CD4-positive, alpha-beta T cell (primary cell): ENCODE results near the gene TIGIT. TPM values are rescaled to one million over a fixed set of nuclear protein-coding genes. Genes with fewer than 3 reads are reported as not detected.

ENCODE experiments used
- ATAC-seq: fragments of 200-7000 bp; cut with Tn5 transposase; one replicate; pipeline ENCODE4 v1.10.0; 2022; ENCODE audit warnings: mild to moderate bottlenecking; ENCODE audit not compliant: poor library complexity
- CTCF ChIA-PET: fragments of 350-600 bp; sonication (Branson Sonifier 250); formaldehyde crosslinking; loops from one replicate; lab custom pipeline; 2021; ENCODE audit warnings: antibody characterized with exemption, inconsistent platforms; lab: Charles Lee
- POLR2A ChIA-PET: fragments of 350-600 bp; sonication (Branson Sonifier 250); formaldehyde crosslinking; loops from one replicate; lab custom pipeline; 2021; ENCODE audit warnings: antibody characterized with exemption, inconsistent platforms; lab: Charles Lee
- DNase-seq, 14 experiments: peaks; one replicate each; pipeline ENCODE4 v3.0.0-alpha.2; 2013 to 2020; ENCODE audit warnings: mixed read lengths in 2 of 14
- H3K27ac ChIP-seq, 2 donors: one replicate each; pipeline versions ENCODE4 v1.5.1 to v1.7.0; 2013; ENCODE audit warnings: low read length in 2 of 2, low read depth in 1 of 2, mild to moderate bottlenecking in 1 of 2
- H3K27me3 ChIP-seq, 2 experiments: 1 replicate in 1 of 2; 2 replicates in 1 of 2; pipeline versions ENCODE4 v1.6.1 to v1.7.0; 2013; ENCODE audit warnings: low read length in 2 of 2, control low read depth in 1 of 2, mild to moderate bottlenecking in 1 of 2, moderate library complexity in 1 of 2; ENCODE audit not compliant: insufficient read depth in 2 of 2, control insufficient read depth in 1 of 2
- H3K36me3 ChIP-seq: one replicate; pipeline ENCODE4 v1.6.1; 2013; ENCODE audit warnings: low read length, control low read depth; ENCODE audit not compliant: insufficient read depth
- H3K4me1 ChIP-seq: one replicate; pipeline ENCODE4 v1.6.1; 2013; ENCODE audit warnings: low read length, control low read depth; ENCODE audit not compliant: insufficient read depth
- H3K4me3 ChIP-seq: one replicate; pipeline ENCODE4 v1.5.1; 2013; ENCODE audit warnings: mild to moderate bottlenecking, low read length, moderate library complexity
- H3K9me3 ChIP-seq, 2 experiments: 1 replicate in 1 of 2; 2 replicates in 1 of 2; pipeline versions ENCODE4 v1.6.1 to v1.7.0; 2013; ENCODE audit warnings: low read length in 2 of 2, mild to moderate bottlenecking in 2 of 2, control low read depth in 1 of 2, moderate library complexity in 1 of 2; ENCODE audit not compliant: control insufficient read depth in 1 of 2, insufficient read depth in 1 of 2
- H3K27ac Mint-ChIP-seq: one replicate; pipeline ENCODE4 v1.8.0; 2020; ENCODE audit warnings: mixed read lengths
- H3K27me3 Mint-ChIP-seq: one replicate; pipeline ENCODE4 v1.8.0; 2021; ENCODE audit warnings: mixed read lengths
- H3K36me3 Mint-ChIP-seq: one replicate; pipeline ENCODE4 v1.8.0; 2021; ENCODE audit warnings: low read depth, mixed read lengths
- H3K4me1 Mint-ChIP-seq: one replicate; pipeline ENCODE4 v1.8.0; 2021; ENCODE audit warnings: low read depth, mixed read lengths
- H3K4me3 Mint-ChIP-seq: one replicate; pipeline ENCODE4 v1.8.0; 2020; ENCODE audit warnings: mild to moderate bottlenecking, mixed read lengths
- H3K9me3 Mint-ChIP-seq: one replicate; pipeline ENCODE4 v1.8.0; 2020; ENCODE audit warnings: mixed read lengths
- CTCF ChIP-seq: fragments of 200-600 bp; IDR thresholded peaks from one replicate; pipeline ENCODE4 v1.8.0; 2022; ENCODE audit warnings: antibody characterized with exemption, mild to moderate bottlenecking
- intact Hi-C, 2 experiments: fragments of 100-400 bp; cut with DNase I in 1 of 2; cut with micrococcal nuclease in 1 of 2; formaldehyde crosslinking; loops; one replicate each; pipeline versions ENCODE4 v1.15.1 to v1.9.0; 2023 to 2025; cut with DNase I, micrococcal nuclease
- total RNA-seq, 174 experiments: library from RNA in 2 of 174; stranded (reverse) in 2 of 174; gene quantifications; one replicate each; pipeline ENCODE4 v1.2.3 and lab custom pipeline; 2021 to 2026

The TIGIT gene
- total RNA-seq, 2 experiments from 2014 or later, result 3.5 to 4.2 TPM

GRCh38 chr3:114333180-114333922 lies 39.5 kb downstream of the TIGIT start:
- H3K4me3 Mint-ChIP-seq, result no peak overlapping the region

GRCh38 chr3:114333923-114334240 lies 40.1 kb downstream of the TIGIT start:
- Histone ChIP-seq H3K4me1 (peaks cover 28% of the 10 kb centered on the region), H3K27ac (no peak overlapping the region), H3K27me3 (no peaks in the 10 kb centered on the region), H3K36me3 (no peaks in the 10 kb centered on the region), H3K4me3 (no peak overlapping the region), H3K9me3 (peaks cover 0 to under 1% of the 10 kb centered on the region in 2 experiments)
- peak overlapping the region; percentile 55 for H3K27ac Mint-ChIP-seq
- DNase-seq, result no peak
- intact Hi-C loops, result loop anchor here in 1 of 2 experiments (2.0 to 5.0 kb wide), 2 partner anchors 122 to 181 kb away; no protein-coding TSS in a partner anchor
- H3K4me1 Mint-ChIP-seq, result peaks cover 42% of the 10 kb centered on the region
- CTCF ChIA-PET, result no interaction called here
- H3K36me3 Mint-ChIP-seq, result peaks cover 60% of the 10 kb centered on the region
- no peak for TF ChIP-seq CTCF
- ATAC-seq, result no peak
- H3K4me3 Mint-ChIP-seq, result no peak overlapping the region
- POLR2A ChIA-PET, result interaction anchor here (1.1 kb wide), 1 partner anchor 35 kb away, joined by 3 read pairs; no protein-coding TSS in a partner anchor
- no peaks in the 10 kb centered on the region for H3K9me3 Mint-ChIP-seq
- H3K27me3 Mint-ChIP-seq, result no peaks in the 10 kb centered on the region

More at GRCh38 chr3:114333180-114333922, 39.5 kb downstream of the TIGIT start:
- POLR2A ChIA-PET, result interaction anchor here (1.1 kb wide), 1 partner anchor 35 kb away, joined by 3 read pairs; no protein-coding TSS in a partner anchor
- peak overlapping the region; percentile 81 for H3K27ac Mint-ChIP-seq
- ATAC-seq (no peak), DNase-seq (no peak)
- no peak overlapping the region for H3K4me3 ChIP-seq
- no peaks in the 10 kb centered on the region for H3K27me3 Mint-ChIP-seq
- intact Hi-C loops, result loop anchor here in 1 of 2 experiments (5.0 kb wide), 1 partner anchor 121 kb away; no protein-coding TSS in a partner anchor
- peaks cover 47% of the 10 kb centered on the region for H3K4me1 Mint-ChIP-seq
- no peaks in the 10 kb centered on the region for H3K9me3 ChIP-seq
- peaks cover 62% of the 10 kb centered on the region for H3K36me3 Mint-ChIP-seq
- CTCF ChIA-PET, result no interaction called here
- no peaks in the 10 kb centered on the region for H3K36me3 ChIP-seq
- peaks cover 24% of the 10 kb centered on the region for H3K4me1 ChIP-seq
- H3K27me3 ChIP-seq, result no peaks in the 10 kb centered on the region
- no peaks in the 10 kb centered on the region for H3K9me3 Mint-ChIP-seq
- TF ChIP-seq CTCF, result no peak
- peak overlapping the region in 1 of 2 donors; percentile 2 for H3K27ac ChIP-seq

- peaks cover 8% of the 10 kb centered on the region for H3K36me3 ChIP-seq
- H3K9me3 Mint-ChIP-seq, result no peaks in the 10 kb centered on the region
- H3K27ac Mint-ChIP-seq, result peak overlapping the region; percentile 4
- no peak for DNase-seq
- TF ChIP-seq CTCF, result peak; percentile 47
- H3K36me3 Mint-ChIP-seq, result peaks cover 71% of the 10 kb centered on the region
- no peak for ATAC-seq
- ChIA-PET CTCF (interaction anchor here (1.2 to 1.8 kb wide), 4 partner anchors 31 to 123 kb away, joined by 3 to 4 read pairs (median 3); no protein-coding TSS in a partner anchor), POLR2A (interaction anchor here (1.2 to 2.0 kb wide), 2 partner anchors 12 to 29 kb away, joined by 3 to 5 read pairs; no protein-coding TSS in a partner anchor)
- H3K4me3 Mint-ChIP-seq, result no peak overlapping the region
- H3K4me1 Mint-ChIP-seq, result peaks cover 35% of the 10 kb centered on the region
- peaks cover 30% of the 10 kb centered on the region for H3K4me1 ChIP-seq
- no peaks in the 10 kb centered on the region for H3K27me3 ChIP-seq
- H3K9me3 ChIP-seq, result peaks cover 0 to 4% of the 10 kb centered on the region in 2 experiments
- H3K27ac ChIP-seq, result no peak overlapping the region
- intact Hi-C loops, result loop anchor here in 1 of 2 experiments (1.0 to 5.0 kb wide), 2 partner anchors 44 to 184 kb away; partner anchors contain the start of gene TIGIT
- no peaks in the 10 kb centered on the region for H3K27me3 Mint-ChIP-seq
- no peak overlapping the region for H3K4me3 ChIP-seq
Observed at GRCh38 chr3:114336122-114336697, 42.4 kb downstream of the TIGIT start.
